ENCODE measurements around the gene DUSP22.

GRCh38 chr6:345747-346385 is 53.6 kb downstream of the DUSP22 start:
- TF ChIP-seq EZH2 (IDR thresholded peaks at IDR 0.05) (no peak), CTCF (IDR thresholded peaks at IDR 0.05) (no peak), EZH2phosphoT487 (IDR thresholded peaks at IDR 0.05) (no peak)
